NCI-H1436 treated with DMSO at 0.1 percent for 48 hours (cell line): ENCODE data around the gene ATP9B.
"Not testable (repeated sequence)": the region's sequence is repeated elsewhere in the genome, so short reads cannot be mapped to it uniquely, and the experiment has no call there.

Source experiments
- DNase-seq: peaks from one replicate; lab custom pipeline; 2025; lab: John Stamatoyannopoulos, UW

ATP9B gene

DNA sequence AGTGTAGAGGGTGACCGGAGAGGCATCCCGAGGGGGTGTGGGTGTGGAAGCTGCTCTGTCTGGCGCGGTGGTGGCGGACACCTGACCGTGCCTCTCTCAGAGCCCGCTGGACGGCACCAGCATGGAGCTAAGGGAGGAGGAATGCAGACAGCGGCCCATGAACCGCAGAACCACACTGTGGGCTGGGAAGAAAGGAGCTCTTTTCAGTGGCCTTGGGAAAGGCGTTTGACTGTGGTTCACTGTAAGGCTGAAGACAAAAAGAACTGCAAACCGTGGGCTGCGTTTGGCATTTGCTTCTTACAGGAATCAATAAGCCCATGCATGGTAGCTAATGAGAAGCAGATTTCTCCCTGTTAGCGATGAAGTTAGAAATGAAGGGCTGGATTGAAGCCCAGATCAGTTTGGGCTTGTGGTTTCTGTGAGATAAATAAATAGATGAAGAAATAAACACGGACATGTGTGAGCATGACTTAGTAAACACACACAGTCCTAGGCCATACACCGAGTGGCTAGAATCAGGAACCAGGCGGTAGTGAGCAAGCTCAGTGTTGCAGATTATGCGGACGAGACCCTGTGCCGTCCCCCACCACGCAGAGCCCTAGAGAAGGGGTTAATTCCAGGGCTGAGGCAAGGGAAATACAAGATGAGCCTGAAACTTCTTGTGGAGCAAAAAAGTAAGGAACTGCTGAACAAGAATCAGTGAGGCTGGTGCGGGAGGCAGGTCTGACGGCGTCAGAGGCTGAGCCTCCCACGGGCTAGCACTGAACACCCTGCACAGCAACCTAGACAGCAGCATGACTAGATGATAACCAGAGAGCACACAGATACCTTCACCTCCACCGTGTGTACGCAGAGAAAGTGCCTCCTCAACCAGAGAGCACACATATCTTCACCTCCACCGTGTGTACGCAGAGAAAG is 297.2 kb downstream of the ATP9B start:
- DNase-seq: no peak

DNA sequence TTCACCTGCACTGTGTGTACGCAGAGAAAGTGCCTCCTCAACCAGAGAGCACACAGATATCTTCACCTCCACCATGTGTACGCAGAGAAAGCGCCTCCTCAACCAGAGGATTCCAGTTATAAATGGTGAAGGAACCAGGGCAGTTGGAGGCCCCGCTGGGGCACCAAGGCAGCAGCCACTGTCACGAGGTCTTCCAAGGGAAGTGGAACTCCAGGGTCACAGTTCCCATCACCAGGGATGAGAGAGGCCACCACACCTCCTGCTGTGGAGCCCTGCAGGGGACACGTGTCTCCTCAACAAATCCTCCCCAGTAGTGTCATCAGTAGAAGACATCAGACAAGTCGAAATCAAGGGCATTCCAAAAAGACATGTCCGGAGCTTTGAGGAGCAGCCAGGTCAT is 298.3 kb downstream of the ATP9B start:
- DNase-seq: no peak

DNA sequence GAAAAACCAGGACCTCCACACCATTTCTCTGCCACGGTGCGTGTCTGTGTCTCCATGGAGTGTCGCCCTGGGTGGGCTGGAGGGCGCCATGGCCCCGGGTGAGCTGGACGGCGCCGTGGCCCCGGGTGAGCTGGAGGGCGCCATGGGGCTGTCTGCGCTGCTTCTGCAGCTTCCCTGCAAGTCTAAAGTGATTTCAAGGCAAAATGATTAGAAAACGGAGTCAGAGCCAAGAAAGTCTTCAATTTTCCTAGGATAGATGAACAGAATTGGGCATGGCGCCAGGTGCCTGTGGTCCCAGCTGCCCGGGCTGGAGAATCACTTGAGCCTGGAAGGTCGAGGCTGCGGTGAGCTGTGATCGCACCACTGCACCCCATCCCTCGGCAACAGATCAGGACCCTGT is 298.8 kb downstream of the ATP9B start:
- no peak for DNase-seq

- DNase-seq: no peak
These were observed 299.5 kb downstream of the ATP9B start for GRCh38 chr18:79368681-79369080.

- DNase-seq: no peak
These were observed 302.4 kb downstream of the ATP9B start for GRCh38 chr18:79371561-79372121.

DNA sequence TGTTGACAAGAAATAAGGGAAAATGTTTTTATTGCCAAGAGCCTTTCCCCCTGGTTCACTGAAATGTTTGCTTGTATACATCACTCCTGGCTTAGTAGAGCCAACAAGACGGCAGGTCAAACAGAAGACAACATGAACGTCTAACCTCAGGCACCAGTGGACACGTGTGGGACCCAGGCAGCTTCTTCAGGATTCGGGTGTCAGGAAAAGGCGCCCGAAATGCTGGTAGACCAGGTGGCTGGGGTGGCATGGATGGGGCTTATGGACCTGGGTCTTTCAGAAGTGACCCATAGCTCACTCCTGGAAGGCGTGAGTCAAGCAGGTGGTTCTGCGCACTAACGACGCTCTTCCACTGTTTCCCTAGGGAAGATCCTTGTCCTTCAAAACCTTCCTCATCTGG is 303.3 kb downstream of the ATP9B start:
- no peak for DNase-seq

DNA sequence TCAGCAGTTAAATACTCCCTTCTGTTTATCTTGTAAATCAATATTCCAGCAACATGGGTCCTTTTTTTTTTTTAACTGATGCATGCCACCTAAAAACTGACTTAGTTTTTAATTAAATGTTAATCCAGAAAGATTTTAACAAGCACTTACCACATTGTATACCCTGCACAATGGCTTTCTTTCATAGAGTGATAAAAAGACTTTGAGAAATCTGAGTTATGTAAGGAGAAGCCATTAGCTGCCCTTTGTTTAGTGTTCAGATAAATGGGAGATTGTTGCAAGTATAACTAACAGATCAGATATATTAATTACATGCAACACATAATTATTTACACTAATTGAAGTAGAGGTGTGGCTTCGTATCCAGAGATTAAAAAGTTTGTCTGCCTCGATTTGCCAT is 303.8 kb downstream of the ATP9B start:
- no peak for DNase-seq

DNA sequence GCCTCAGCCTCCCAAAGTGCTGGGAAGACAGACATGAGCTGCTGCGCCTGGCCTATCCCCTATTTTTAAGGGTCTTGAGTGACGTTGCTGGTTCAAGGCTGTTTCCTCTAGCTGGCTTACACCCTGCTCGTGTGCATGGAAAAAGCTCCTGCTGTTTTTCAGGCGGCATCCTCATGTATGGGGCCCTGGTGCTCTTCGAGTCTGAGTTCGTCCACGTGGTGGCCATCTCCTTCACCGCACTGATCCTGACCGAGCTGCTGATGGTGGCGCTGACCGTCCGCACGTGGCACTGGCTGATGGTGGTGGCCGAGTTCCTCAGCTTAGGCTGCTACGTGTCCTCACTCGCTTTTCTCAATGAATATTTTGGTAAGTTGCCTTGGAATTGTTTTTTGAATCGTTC is 304.5 kb downstream of the ATP9B start:
- no peak for DNase-seq

- no peak for DNase-seq
These were observed 305.4 kb downstream of the ATP9B start for GRCh38 chr18:79374408-79375171.

DNA sequence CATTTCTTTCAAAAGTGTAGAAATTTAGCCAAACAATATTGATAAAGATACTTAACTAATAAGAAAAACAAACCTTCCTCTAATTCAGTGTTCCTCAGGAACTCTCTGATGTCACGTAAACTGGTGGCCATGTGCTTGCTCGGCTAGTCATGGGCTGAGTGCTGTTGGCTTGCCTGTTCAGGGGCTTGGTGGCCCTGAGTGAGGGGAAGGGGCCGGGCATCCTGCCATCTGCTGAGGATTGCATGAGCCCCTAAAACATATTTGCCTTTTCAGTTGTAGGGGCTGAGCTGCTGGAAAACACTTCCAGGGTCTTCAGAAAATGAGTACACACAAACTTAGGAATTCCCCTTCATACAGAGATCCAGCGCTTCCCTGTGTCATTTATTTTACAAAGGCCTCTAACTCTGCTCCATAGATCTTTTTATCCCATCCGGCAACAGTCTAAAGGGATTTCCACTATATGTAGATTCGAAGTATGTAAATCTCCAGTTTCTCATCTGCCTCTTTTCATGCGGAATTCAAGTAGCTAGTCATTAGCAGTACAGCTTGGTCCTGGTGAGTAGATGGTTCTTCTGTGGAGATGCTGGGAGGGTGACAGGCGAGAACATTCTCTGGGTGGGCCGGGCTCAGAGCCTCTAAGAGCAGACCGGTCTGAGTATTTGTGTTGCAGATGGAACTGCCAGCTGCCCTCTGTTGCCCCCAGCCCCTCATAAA is 306.4 kb downstream of the ATP9B start:
- DNase-seq: no peak

DNA sequence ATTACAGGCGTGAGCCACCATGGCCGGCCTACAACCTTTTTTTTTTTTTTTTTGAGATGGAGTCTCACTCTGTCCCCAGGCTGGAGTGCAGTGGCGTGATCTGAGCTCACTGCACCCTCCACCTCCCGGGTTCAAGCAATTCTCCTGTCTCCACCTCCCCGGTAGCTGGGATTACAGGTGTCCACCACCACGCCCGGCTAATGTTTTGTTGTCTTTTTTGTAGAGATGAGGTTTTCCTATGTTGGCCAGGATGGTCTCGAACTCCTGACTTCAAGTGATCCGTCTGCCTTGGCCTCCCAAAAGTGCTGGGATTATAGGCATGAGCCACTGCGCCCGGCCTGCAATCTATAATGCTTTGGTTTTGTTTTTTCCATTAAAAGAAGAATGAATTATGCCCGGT is 307.5 kb downstream of the ATP9B start:
- not testable (repeated sequence) for DNase-seq

DNA sequence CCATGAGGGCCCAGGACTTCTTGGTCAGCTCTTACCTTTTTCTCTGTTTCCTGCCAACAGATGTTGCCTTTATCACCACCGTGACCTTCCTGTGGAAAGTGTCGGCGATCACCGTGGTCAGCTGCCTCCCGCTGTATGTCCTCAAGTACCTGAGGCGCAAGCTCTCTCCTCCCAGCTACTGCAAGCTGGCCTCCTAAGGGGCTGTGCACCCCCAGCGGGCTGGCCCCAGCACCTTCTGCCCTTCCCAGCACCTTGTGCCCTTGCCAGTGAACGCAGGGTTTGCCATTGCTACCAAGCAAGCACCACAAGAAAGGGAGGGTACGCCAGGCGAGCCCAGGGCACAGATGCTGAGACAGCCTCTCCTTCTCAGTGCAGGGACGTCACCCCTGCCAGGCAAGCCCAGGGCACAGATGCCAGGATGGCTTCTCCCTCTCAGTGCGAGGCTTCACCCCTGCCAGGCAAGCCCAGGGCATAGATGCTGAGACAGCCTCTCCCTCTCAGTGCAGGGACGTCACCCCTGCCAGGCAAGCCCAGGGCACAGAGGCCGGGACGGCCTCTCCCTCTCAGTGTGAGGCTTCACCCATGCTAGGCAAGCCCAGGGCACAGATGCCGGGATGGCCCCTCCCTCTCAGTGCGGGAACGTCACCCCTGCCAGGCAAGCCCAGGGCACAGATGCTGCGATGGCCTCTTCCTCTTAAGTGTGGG is 308.1 kb downstream of the ATP9B start:
- DNase-seq: no peak

- DNase-seq: no peak
These were observed 309.5 kb downstream of the ATP9B start for GRCh38 chr18:79378536-79379250.

DNA sequence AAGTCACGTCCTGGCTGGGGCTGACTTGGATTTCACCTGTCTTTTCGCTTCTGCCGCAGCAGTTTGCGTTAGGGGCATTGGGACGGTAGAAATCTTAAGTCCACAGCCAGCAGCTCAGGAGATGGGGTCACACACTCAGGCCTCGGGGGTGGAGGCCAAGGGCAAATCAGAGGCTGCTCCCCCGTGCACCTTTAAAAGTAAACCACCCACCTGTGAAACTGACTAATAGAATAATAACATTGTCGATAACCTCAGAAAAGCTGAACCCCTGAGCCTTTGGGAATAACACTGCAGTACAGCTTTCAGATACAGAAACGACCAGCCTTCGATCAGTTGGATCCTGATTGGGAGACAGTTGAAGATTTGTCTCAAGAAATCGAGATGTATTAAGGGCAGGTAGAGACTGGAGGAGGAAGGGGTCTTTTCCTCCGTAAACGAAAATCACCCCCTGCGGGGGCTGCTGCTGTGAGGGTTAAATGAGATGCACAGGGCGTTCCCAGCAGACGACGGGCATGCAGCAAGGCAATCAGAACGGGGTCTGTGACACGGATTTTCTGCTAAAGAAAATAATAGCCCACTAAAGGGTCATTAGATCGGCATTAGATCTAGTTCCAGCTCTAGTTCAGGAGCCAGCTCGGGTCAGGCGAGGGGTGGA is 310.2 kb downstream of the ATP9B start:
- no peak for DNase-seq

DNA sequence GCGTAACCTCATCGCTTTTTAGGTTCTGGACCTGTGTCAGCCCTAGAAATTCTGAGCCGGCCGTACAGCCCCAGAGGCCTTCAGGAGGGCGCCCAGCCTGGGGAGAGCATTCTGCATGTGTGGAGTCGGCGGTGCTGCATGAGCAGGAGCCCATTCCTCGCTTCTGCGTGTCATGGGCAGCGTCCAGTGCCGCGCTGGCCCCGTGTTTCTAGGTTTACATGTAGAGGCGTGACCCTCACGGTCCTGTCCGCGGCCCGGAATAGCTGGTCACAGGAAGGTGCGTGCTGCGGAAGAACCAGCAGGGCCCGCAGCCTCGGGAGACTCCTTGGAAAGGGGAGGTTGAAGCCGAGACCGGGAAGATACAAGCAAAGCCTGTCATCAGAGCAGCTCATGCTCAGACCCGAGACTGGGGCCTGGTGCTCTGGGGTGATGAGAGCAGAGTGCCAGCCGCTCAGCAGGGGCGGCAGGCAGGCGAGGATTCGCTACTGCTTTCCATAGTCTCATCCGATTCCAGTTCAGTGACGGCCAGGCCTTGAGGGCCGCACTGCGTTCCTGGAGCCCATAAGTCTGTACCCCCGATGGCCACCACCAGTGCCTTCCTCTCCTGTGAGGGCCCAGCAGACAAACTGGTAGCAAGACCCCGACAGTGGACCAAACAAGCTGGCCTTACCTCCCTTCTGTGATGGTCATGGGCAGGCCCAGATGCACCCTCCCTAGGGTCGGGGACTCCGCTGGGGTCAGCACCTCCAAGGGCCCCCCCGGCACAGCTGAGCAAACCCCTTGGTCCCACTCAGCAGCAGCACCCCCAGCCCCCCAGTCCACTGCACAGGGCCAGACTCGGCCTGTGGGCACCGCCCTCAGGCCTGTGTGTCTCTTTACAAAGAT is 311.0 kb downstream of the ATP9B start:
- DNase-seq: no peak

DNA sequence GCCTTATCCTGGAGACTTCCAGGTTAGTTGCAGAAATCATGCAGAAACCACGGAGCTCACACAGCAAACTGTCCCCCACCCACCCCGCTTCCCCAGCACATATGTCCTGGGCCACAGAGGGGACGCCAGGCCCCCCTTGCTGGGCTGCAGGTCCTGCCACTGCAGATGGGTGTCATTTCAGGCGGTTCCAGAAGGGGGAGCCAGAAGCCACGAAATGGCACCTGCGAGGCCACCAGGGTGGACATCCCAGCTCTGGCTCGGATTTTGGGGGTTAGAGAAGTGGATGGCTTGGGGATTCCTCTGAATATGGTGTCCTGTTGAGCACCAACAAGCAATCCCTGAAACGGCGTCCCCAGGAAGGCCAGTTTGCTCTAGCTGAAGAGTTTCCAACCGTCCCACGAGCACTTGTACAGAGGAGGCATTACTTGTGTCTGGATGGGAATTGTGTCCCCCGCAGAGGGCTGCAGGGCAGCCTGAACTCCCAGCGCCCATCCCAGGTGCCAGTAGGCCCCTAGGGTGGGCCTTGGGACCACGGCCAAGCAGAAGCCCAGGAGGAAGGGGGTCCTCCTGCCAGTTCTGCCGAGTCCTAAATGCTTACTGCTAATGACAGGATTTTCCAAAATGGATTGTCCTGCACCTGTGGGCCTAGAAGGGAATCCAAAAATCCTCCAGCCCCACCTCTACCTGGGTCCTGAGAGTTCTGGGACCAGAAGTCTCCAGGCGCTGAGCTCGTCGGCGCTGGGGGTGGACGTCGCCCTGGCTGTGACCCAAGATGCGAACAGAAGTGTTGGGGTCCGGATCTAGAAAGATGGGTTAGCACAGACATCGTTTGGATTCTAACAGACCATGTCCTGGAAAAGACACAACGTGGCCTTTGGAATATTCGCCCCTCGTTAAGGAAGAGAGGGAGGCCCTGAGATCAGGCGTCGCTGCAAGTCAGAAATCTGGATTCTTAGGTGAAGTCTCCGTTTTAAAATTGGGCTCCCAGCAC is 311.9 kb downstream of the ATP9B start:
- DNase-seq: no peak

DNA sequence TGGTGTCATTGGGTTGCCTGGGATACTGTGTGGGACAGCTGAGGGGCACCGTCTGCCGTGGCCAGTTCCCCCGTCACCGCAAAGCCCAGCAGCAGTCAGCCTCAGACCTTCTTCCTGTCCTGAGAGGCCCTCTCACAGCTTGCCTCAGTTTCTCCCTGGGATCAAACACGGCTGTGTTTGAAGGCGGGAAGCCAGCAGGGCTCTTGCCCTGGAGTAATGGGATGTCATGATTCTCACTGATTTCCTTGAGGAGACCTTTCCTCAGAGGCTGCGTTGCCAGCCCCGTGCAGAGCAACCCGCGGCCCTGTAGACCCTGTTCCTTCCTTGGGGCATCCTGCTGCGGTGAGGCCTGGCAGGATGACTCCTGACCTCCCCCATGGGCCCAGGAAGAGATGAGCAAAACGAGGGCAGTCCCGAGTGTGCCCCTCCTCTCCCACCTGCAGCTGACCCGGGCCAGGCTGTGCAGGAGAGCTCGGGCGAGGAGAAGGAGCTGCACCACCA is 312.7 kb downstream of the ATP9B start:
- DNase-seq: no peak
